ENCODE measurements around the gene EHD4.

DNA sequence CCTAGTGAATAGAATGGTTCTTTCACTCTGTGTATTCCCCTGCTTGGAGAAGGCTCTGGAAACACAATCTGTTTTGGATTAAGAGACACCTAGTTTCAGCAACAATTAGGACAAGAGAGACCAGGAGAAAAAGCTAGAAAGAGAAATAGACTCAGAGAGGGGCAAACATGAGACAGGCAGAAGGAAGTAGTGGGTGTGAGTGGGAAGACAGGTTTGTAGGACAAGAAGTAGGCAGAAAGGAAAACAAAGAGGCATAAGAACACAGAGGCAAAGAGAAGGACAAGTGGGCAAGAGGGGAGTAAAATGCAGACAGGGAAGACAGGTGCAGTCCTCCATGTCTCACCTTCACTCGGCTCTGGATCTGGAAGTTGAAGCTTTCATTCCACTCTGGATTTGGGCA is 35.0 kb upstream of the EHD4 start:
- TF ChIP-seq, protein P1, sequence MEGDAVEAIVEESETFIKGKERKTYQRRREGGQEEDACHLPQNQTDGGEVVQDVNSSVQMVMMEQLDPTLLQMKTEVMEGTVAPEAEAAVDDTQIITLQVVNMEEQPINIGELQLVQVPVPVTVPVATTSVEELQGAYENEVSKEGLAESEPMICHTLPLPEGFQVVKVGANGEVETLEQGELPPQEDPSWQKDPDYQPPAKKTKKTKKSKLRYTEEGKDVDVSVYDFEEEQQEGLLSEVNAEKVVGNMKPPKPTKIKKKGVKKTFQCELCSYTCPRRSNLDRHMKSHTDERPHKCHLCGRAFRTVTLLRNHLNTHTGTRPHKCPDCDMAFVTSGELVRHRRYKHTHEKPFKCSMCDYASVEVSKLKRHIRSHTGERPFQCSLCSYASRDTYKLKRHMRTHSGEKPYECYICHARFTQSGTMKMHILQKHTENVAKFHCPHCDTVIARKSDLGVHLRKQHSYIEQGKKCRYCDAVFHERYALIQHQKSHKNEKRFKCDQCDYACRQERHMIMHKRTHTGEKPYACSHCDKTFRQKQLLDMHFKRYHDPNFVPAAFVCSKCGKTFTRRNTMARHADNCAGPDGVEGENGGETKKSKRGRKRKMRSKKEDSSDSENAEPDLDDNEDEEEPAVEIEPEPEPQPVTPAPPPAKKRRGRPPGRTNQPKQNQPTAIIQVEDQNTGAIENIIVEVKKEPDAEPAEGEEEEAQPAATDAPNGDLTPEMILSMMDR (IDR thresholded peaks at IDR 0.05), result no peak
- no peak for TF ChIP-seq POLR2A (IDR thresholded peaks at IDR 0.05)
